Thyroid gland (tissue), 4 donors: ENCODE results near the gene CTDSPL. TPM values are rescaled to one million over a fixed set of nuclear protein-coding genes. Genes with fewer than 3 reads are reported as not detected.
A peak's percentile ranks its signal among the peaks of the same experiment; 100 is the strongest.

Source experiments
- DNase-seq, 2 donors: peaks; one replicate each; pipeline ENCODE4 v3.0.0-alpha.2; 2019
- H3K27ac ChIP-seq, 3 donors: fragments of 200-600 bp; sonication (generic); 1 replicate in 2 of 3; 2 replicates in 1 of 3; pipeline ENCODE4 v1.5.1; 2016 to 2019; ENCODE audit warnings: mild to moderate bottlenecking in 1 of 3, moderate library complexity in 1 of 3
- H3K27me3 ChIP-seq: fragments of 200-600 bp; sonication (generic); one replicate; pipeline ENCODE4 v1.5.1; 2019
- H3K36me3 ChIP-seq, 2 donors: fragments of 200-600 bp; sonication (generic); one replicate each; pipeline ENCODE4 v1.5.1; 2016 to 2019
- H3K4me1 ChIP-seq, 2 donors: fragments of 200-600 bp; sonication (generic); one replicate each; pipeline ENCODE4 v1.5.1; 2017 to 2019
- H3K4me3 ChIP-seq, 3 donors: fragments of 200-600 bp; sonication (generic); replicated peaks in 1 of 3; 1 replicate in 2 of 3; 2 replicates in 1 of 3; pipeline ENCODE4 v1.5.1; 2016; ENCODE audit warnings: mild to moderate bottlenecking in 1 of 3
- H3K9me3 ChIP-seq: fragments of 200-600 bp; sonication (generic); one replicate; pipeline ENCODE4 v1.5.1; 2017
- CTCF ChIP-seq, 6 experiments: fragments of 200-600 bp in 3 of 6; fragments of 450-650 bp in 3 of 6; sonication (generic) in 3 of 6; IDR thresholded peaks; one replicate each; pipeline ENCODE4 v1.5.1; 2016 to 2019; ENCODE audit warnings: antibody characterized with exemption in 6 of 6, mild to moderate bottlenecking in 2 of 6, inconsistent platforms in 1 of 6, moderate library complexity in 1 of 6
- POLR2A ChIP-seq, 2 donors: fragments of 450-650 bp; IDR thresholded peaks; one replicate each; pipeline ENCODE4 v1.6.1; 2017; ENCODE audit warnings: antibody characterized with exemption in 2 of 2, mild to moderate bottlenecking in 2 of 2, moderate library complexity in 1 of 2
- WGBS, 2 donors: methylation state at CpG; one replicate each; pipeline ENCODE4 v1.1.5; 2017; 5-methylcytosine and 5-hydroxymethylcytosine counted together
- intact Hi-C: fragments of 100-400 bp; cut with DNase I; formaldehyde crosslinking; loops from one replicate; pipeline ENCODE4 v1.15.1; 2023
- total RNA-seq, 4 donors: library from RNA; depleted of rRNA; stranded (reverse); fragments of >200 nt; gene quantifications; one replicate each; pipeline ENCODE4 v1.2.3, GENCODE V29; 2016

Gene CTDSPL
- total RNA-seq, 4 donors from 2014 or later = 23.6 to 37.9 (median 29.8) TPM

GRCh38 chr3:38001456-38002081 is 139.9 kb downstream of the CTDSPL start:
- WGBS, 2 donors = 86 to 96% methylated on average over 5 to 9 of the region's 9 CpGs
- Histone ChIP-seq H3K36me3 (peaks cover 0 to 8% of the 10 kb centered on the region in 2 donors), H3K27me3 (no peaks in the 10 kb centered on the region), H3K9me3 (no peaks in the 10 kb centered on the region), H3K27ac (no peak overlapping the region), H3K4me3 (no peak overlapping the region), H3K4me1 (peaks cover 24 to 37% of the 10 kb centered on the region in 2 donors)
- intact Hi-C loops = loop anchor here (2.0 kb wide), 1 partner anchor 145 kb away; no protein-coding TSS in a partner anchor
- DNase-seq = no peak
- TF ChIP-seq POLR2A (IDR thresholded peaks at IDR 0.05) = no peak
- TF ChIP-seq CTCF (IDR thresholded peaks at IDR 0.05) = no peak

- H3K36me3 ChIP-seq = peaks cover 0 to 8% of the 10 kb centered on the region in 2 donors
- WGBS, 2 donors = 98 to 100% methylated on average over 3 to 6 of the region's 6 CpGs
- peaks cover 24 to 37% of the 10 kb centered on the region in 2 donors for H3K4me1 ChIP-seq
- TF ChIP-seq CTCF (IDR thresholded peaks at IDR 0.05) (no peak), POLR2A (IDR thresholded peaks at IDR 0.05) (no peak)
- no peaks in the 10 kb centered on the region for H3K9me3 ChIP-seq
- DNase-seq = no peak
- no peak overlapping the region for H3K4me3 ChIP-seq
- no peak overlapping the region for H3K27ac ChIP-seq
- H3K27me3 ChIP-seq = no peaks in the 10 kb centered on the region
- intact Hi-C loops = no loop called here
These were observed 140.7 kb downstream of the CTDSPL start for GRCh38 chr3:38002291-38002876.

- Histone ChIP-seq H3K27ac (no peak overlapping the region), H3K9me3 (no peaks in the 10 kb centered on the region), H3K4me1 (peaks cover 24 to 34% of the 10 kb centered on the region in 2 donors), H3K4me3 (no peak overlapping the region), H3K36me3 (peaks cover 0 to 10% of the 10 kb centered on the region in 2 donors), H3K27me3 (no peaks in the 10 kb centered on the region)
- DNase-seq = no peak
- TF ChIP-seq CTCF (IDR thresholded peaks at IDR 0.05) = no peak
- no peak for TF ChIP-seq POLR2A (IDR thresholded peaks at IDR 0.05)
- intact Hi-C loops = no loop called here
- WGBS, 2 donors = 89 to 94% methylated on average over 5 to 9 of the region's 9 CpGs
These were observed 141.3 kb downstream of the CTDSPL start for GRCh38 chr3:38002940-38003339.

GRCh38 chr3:38003371-38003816 is 141.7 kb downstream of the CTDSPL start:
- intact Hi-C loops = no loop called here
- Histone ChIP-seq H3K9me3 (no peaks in the 10 kb centered on the region), H3K4me1 (peaks cover 20 to 30% of the 10 kb centered on the region in 2 donors), H3K27ac (peak overlapping the region in 1 of 3 donors; percentile 80), H3K36me3 (peaks cover 0 to 14% of the 10 kb centered on the region in 2 donors), H3K27me3 (no peaks in the 10 kb centered on the region), H3K4me3 (no peak overlapping the region)
- 69 to 81% methylated on average over 7 of the region's 7 CpGs for WGBS, 2 donors
- peak; percentile 32 to 76 (median 54) for TF ChIP-seq CTCF (IDR thresholded peaks at IDR 0.05)
- TF ChIP-seq POLR2A (IDR thresholded peaks at IDR 0.05) = no peak
- peak; percentile 42 to 49 for DNase-seq

GRCh38 chr3:38003817-38004414 is 142.2 kb downstream of the CTDSPL start:
- Histone ChIP-seq H3K9me3 (no peaks in the 10 kb centered on the region), H3K27ac (peak overlapping the region in 2 of 3 donors; percentile 41 to 80), H3K36me3 (peaks cover 0 to 14% of the 10 kb centered on the region in 2 donors), H3K4me1 (peaks cover 20 to 27% of the 10 kb centered on the region in 2 donors), H3K4me3 (no peak overlapping the region), H3K27me3 (no peaks in the 10 kb centered on the region)
- 63 to 82% methylated on average over 7 to 8 of the region's 11 CpGs for WGBS, 2 donors
- intact Hi-C loops = no loop called here
- DNase-seq = peak in 1 of 2 donors; percentile 1
- TF ChIP-seq POLR2A (IDR thresholded peaks at IDR 0.05) (no peak), CTCF (IDR thresholded peaks at IDR 0.05) (no peak)
